ENCODE results near the gene MAP3K20. TPM values are rescaled to one million over a fixed set of nuclear protein-coding genes. Genes with fewer than 3 reads are reported as not detected.
A peak's percentile ranks its signal among the peaks of the same experiment; 100 is the strongest.

The MAP3K20 gene
- total and polyA plus RNA-seq, 2 of the 8 experiments (the other 6 are each of a cell fraction or from before 2014, with no cell fraction given) = 3.1 to 11.1 TPM

DNA sequence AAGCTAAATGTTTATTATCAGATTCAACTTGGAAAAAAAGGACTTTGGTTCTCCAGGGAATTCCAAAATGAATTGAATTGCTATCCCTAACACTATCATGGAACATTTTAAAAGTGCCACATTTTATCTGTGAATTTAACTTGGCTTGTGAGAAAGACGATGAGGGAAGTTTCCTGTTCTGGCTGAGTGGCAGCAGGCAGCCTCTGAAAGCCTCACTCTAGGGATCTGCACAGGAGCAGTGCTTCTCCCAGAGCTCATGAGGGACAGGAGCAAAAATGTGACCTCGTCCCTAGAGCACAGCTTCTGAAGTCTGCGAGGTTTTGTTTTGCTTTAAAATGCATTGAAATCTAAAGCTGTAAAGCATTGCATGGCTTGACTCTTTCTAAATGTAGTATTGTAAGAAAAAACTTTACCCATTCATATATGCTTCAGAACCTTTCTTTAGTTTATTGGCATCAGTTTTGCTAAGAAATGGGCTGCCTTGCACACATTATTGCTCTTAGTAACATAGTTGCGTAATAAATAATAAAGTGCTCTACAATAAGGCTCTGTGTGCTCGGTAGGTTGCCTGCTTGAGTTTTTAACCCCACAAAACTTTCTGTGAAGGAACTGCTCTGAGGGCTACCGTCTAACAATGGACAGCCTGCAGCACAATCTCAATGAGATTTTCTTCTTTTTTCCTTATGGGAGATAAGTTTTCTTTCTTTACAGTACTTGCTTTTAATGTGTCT lies 142.8 kb downstream of the MAP3K20 start:
- Histone ChIP-seq H4K20me1 (replicated peaks in 1 of 2; ENCODE audit: control insufficient read depth in 1 of 2, insufficient read depth in 2 of 2, low read length in 2 of 2) (no peaks in the 10 kb centered on the region), H3K4me2 (ENCODE audit: insufficient read depth in 1 of 2, low read depth in 2 of 2, low read length in 2 of 2) (no peak overlapping the region), H2BK20ac (ENCODE audit: low read length) (no peak overlapping the region), H2AK5ac (ENCODE audit: low read depth, low read length) (no peak overlapping the region), H3K4me1 (replicated peaks in 1 of 4; ENCODE audit: control insufficient read depth in 3 of 4, insufficient read depth in 4 of 4, low read length in 3 of 4) (peaks cover 0 to 7% (median 2%) of the 10 kb centered on the region in 4 experiments; a peak in 5 of 7 replicates), H4K8ac (ENCODE audit: extremely low read depth, insufficient read depth, low read length) (no peak overlapping the region), H2BK15ac (ENCODE audit: low read length) (no peak overlapping the region), H3K18ac (ENCODE audit: extremely low read depth, low read length) (no peak overlapping the region), H3K4me3 (ENCODE audit: extremely low read depth in 1 of 4, insufficient read depth in 2 of 4, low read depth in 3 of 4, low read length in 4 of 4) (no peak overlapping the region), H3K9me3 (ENCODE audit: insufficient read depth in 2 of 2, low read depth in 1 of 2, low read length in 1 of 2) (no peaks in the 10 kb centered on the region), H3K27ac (ENCODE audit: low read depth, low read length) (no peak overlapping the region), H3K27me3 (replicated peaks in 1 of 4; ENCODE audit: control insufficient read depth in 3 of 4, extremely low read depth in 1 of 4, insufficient read depth in 3 of 4, low read length in 3 of 4) (no peaks in the 10 kb centered on the region), H3K14ac (ENCODE audit: insufficient read length) (no peak overlapping the region), H3K79me2 (ENCODE audit: control insufficient read depth in 1 of 2, insufficient read depth in 2 of 2, low read length in 2 of 2) (no peaks in the 10 kb centered on the region), H4K5ac (ENCODE audit: insufficient read length, low read depth, low read length) (no peak overlapping the region), H2BK12ac (ENCODE audit: low read depth, low read length) (no peak overlapping the region), H3K23me2 (ENCODE audit: low read depth, low read length) (no peaks in the 10 kb centered on the region), H3K23ac (ENCODE audit: insufficient read length) (no peak overlapping the region), H3K4ac (replicated peaks; ENCODE audit: insufficient read length, low read depth, low read length) (no peak overlapping the region), H3K56ac (replicated peaks; ENCODE audit: insufficient read length, low read depth, low read length) (no peak overlapping the region), H3K36me3 (ENCODE audit: control insufficient read depth in 2 of 4, insufficient read depth in 4 of 4, low read length in 3 of 4) (no peaks in the 10 kb centered on the region), H2AFZ (ENCODE audit: low read length) (no peak overlapping the region), H3K79me1 (ENCODE audit: low read depth, low read length) (no peaks in the 10 kb centered on the region), H2BK120ac (replicated peaks; ENCODE audit: low read depth, low read length) (no peak overlapping the region), H2BK5ac (ENCODE audit: low read depth, low read length) (no peak overlapping the region), H4K91ac (replicated peaks; ENCODE audit: insufficient read length, low read length) (no peak overlapping the region), H3K9ac (replicated peaks in 1 of 4; ENCODE audit: extremely low read depth in 1 of 4, low read depth in 3 of 4, low read length in 3 of 4) (no peak overlapping the region)
- TF ChIP-seq SP1 (IDR thresholded peaks at IDR 0.05; ENCODE audit: low read depth, low read length) (no peak), GABPA (IDR thresholded peaks at IDR 0.05; ENCODE audit: borderline replicate concordance, insufficient read depth, low read length) (no peak), CEBPB (IDR thresholded peaks at IDR 0.05; ENCODE audit: low read depth, low read length) (peak; percentile 86), BACH1 (IDR thresholded peaks at IDR 0.05; ENCODE audit: low read length) (no peak)
- CTCF ChIA-PET (ENCODE audit: partially characterized antibody) = interaction anchor here (0.7 to 14.7 kb wide), 10 partner anchors 8 to 349 kb away, joined by 3 to 227 read pairs (median 4); no protein-coding TSS in a partner anchor
- DNase-seq (ENCODE audit: low read depth in 1 of 2, low spot score in 2 of 2) (no peak), FAIRE-seq (peak; percentile 57)
- POLR2A ChIA-PET (ENCODE audit: partially characterized antibody) = interaction anchor here (1.2 kb wide), 1 partner anchor 11 kb away, joined by 4 read pairs; no protein-coding TSS in a partner anchor
- WGBS, 2 experiments (ENCODE audit: extremely low coverage in 1 of 2, insufficient coverage in 1 of 2, insufficient read length in 1 of 2, insufficient replicate concordance in 2 of 2, low coverage in 1 of 2, low lambda C conversion rate in 2 of 2, missing lambda C conversion rate in 1 of 2) = 58% methylated on average over 6 of the region's 6 CpGs; no CpG with 5 or more reads in 1 of the 2 experiments

All from H1 (cell line).